HFFc6 (cell line): Measurements from ENCODE around the gene SSUH2. TPM values are rescaled to one million over a fixed set of nuclear protein-coding genes. Genes with fewer than 3 reads are reported as not detected.

Experiments
- DNase-seq: peaks from one replicate; pipeline ENCODE4 v3.0.0-alpha.2; 2018
- H3K27ac Mint-ChIP-seq: 2 replicates; pipeline ENCODE4 v1.8.0; 2020; ENCODE audit warnings: mild to moderate bottlenecking, mixed read lengths
- H3K27me3 Mint-ChIP-seq: 2 replicates; pipeline ENCODE4 v1.8.0; 2021; ENCODE audit warnings: mild to moderate bottlenecking, moderate library complexity, mixed read lengths; ENCODE audit not compliant: insufficient read depth
- H3K36me3 Mint-ChIP-seq: 2 replicates; pipeline ENCODE4 v1.8.0; 2021; ENCODE audit warnings: low read depth, mixed read lengths
- H3K4me1 Mint-ChIP-seq: 2 replicates; pipeline ENCODE4 v1.8.0; 2020; ENCODE audit warnings: low read depth, mixed read lengths
- H3K4me3 Mint-ChIP-seq: 2 replicates; pipeline ENCODE4 v1.8.0; 2020; ENCODE audit warnings: mild to moderate bottlenecking, moderate library complexity, mixed read lengths
- H3K9me3 Mint-ChIP-seq: 2 replicates; pipeline ENCODE4 v1.8.0; 2020; ENCODE audit warnings: mild to moderate bottlenecking, mixed read lengths
- CTCF ChIP-seq: fragments of 200-600 bp; sonication (generic); IDR thresholded peaks from 2 replicates; pipeline ENCODE4 v1.5.0; 2021; ENCODE audit warnings: antibody characterized with exemption, mild to moderate bottlenecking
- total RNA-seq, 6 experiments: library from RNA; stranded (reverse); fragmentation: NEBNext Ultra II Directional; extraction: Animal tissue kit (Norgen Biotek cat#: 25700); gene quantifications; 2 replicates in 1 of 6; 3 replicates in 5 of 6; pipeline ENCODE4 v1.2.3, GENCODE V29; 2021

The SSUH2 gene
- total RNA-seq, 6 experiments from 2014 or later, result 0.28 to 0.51 (median 0.37) TPM; not detected in 2

- no peak overlapping the region for H3K4me3 Mint-ChIP-seq
- no peak overlapping the region for H3K27ac Mint-ChIP-seq
- TF ChIP-seq CTCF, result no peak
- no peaks in the 10 kb centered on the region for H3K36me3 Mint-ChIP-seq
- peaks cover 36% of the 10 kb centered on the region for H3K4me1 Mint-ChIP-seq
- no peaks in the 10 kb centered on the region for H3K27me3 Mint-ChIP-seq
- DNase-seq, result no peak
- H3K9me3 Mint-ChIP-seq, result no peaks in the 10 kb centered on the region
Observed at GRCh38 chr3:8618950-8619349, 25.6 kb downstream of the SSUH2 start.

- no peak for DNase-seq
- H3K27ac Mint-ChIP-seq, result no peak overlapping the region
- no peaks in the 10 kb centered on the region for H3K9me3 Mint-ChIP-seq
- H3K4me3 Mint-ChIP-seq, result no peak overlapping the region
- no peaks in the 10 kb centered on the region for H3K36me3 Mint-ChIP-seq
- no peak for TF ChIP-seq CTCF
- no peaks in the 10 kb centered on the region for H3K27me3 Mint-ChIP-seq
- H3K4me1 Mint-ChIP-seq, result peaks cover 33% of the 10 kb centered on the region
Observed at GRCh38 chr3:8617921-8618320, 26.7 kb downstream of the SSUH2 start.

- Mint-ChIP-seq H3K27me3 (peaks cover 2% of the 10 kb centered on the region), H3K9me3 (no peaks in the 10 kb centered on the region)
- TF ChIP-seq CTCF, result no peak
Observed at GRCh38 chr3:8610951-8611350, 33.6 kb downstream of the SSUH2 start.

GRCh38 chr3:8608791-8609467 is 35.7 kb downstream of the SSUH2 start:
- Mint-ChIP-seq H3K36me3 (no peaks in the 10 kb centered on the region), H3K27me3 (peaks cover 2% of the 10 kb centered on the region), H3K9me3 (no peaks in the 10 kb centered on the region), H3K27ac (no peak overlapping the region), H3K4me3 (no peak overlapping the region), H3K4me1 (peaks cover 15% of the 10 kb centered on the region)
- no peak for TF ChIP-seq CTCF
- DNase-seq, result no peak

More at GRCh38 chr3:8610951-8611350, 33.6 kb downstream of the SSUH2 start:
- Mint-ChIP-seq H3K36me3 (no peaks in the 10 kb centered on the region), H3K27ac (no peak overlapping the region), H3K4me1 (peaks cover 15% of the 10 kb centered on the region), H3K4me3 (no peak overlapping the region)
- no peak for DNase-seq

GRCh38 chr3:8608041-8608790 is 36.4 kb downstream of the SSUH2 start:
- H3K27ac Mint-ChIP-seq, result no peak overlapping the region
- H3K27me3 Mint-ChIP-seq, result peaks cover 2% of the 10 kb centered on the region
- no peak for TF ChIP-seq CTCF
- H3K4me1 Mint-ChIP-seq, result peaks cover 15% of the 10 kb centered on the region
- no peaks in the 10 kb centered on the region for H3K9me3 Mint-ChIP-seq
- DNase-seq, result no peak
- H3K4me3 Mint-ChIP-seq, result no peak overlapping the region
- H3K36me3 Mint-ChIP-seq, result no peaks in the 10 kb centered on the region
